A673 (cell line): ENCODE results near the gene NEU3. TPM values are rescaled to one million over a fixed set of nuclear protein-coding genes. Genes with fewer than 3 reads are reported as not detected.

Source experiments
- Bru-seq: library from RNA; stranded (reverse); fragments of 400-500 nt; gene quantifications from one replicate; lab custom pipeline; 2021; lab: Mats Ljungman, UMichigan
- BruChase-seq, 2 experiments: library from RNA; stranded (reverse); fragments of 400-500 nt; gene quantifications; one replicate each; lab custom pipeline; 2021; lab: Mats Ljungman, UMichigan
- BruUV-seq: library from RNA; stranded (reverse); fragments of 400-500 nt; replicated peaks from 2 replicates; lab custom pipeline; 2021; lab: Mats Ljungman, UMichigan
- CTCF ChIA-PET: fragments of 300-600 bp; sonication (Branson Sonifier 250); formaldehyde crosslinking; loops from one replicate; lab custom pipeline; 2022; ENCODE audit warnings: antibody characterized with exemption; lab: Charles Lee
- POLR2A ChIA-PET: fragments of 300-600 bp; sonication (Branson Sonifier 250); formaldehyde crosslinking; loops from one replicate; lab custom pipeline; 2022; ENCODE audit warnings: antibody characterized with exemption; ENCODE audit not compliant: low non-redundant PET; lab: Charles Lee
- DNase-seq: peaks from one replicate; pipeline ENCODE4 v3.0.0-alpha.2; 2015; ENCODE audit warnings: low spot score
- H3K27ac ChIP-seq: fragments of 200-600 bp; sonication (generic); 2 replicates; pipeline ENCODE4 v1.5.1; 2016; ENCODE audit warnings: mixed run types, low read depth, mild to moderate bottlenecking, mixed read lengths, antibody characterized with exemption, low read length; ENCODE audit not compliant: poor library complexity, severe bottlenecking
- H3K27me3 ChIP-seq: fragments of 200-600 bp; sonication (generic); replicated peaks from 2 replicates; pipeline ENCODE4 v1.6.1; 2017; ENCODE audit warnings: mixed run types, low read depth, mild to moderate bottlenecking, mixed read lengths, antibody characterized with exemption, low read length; ENCODE audit not compliant: insufficient read depth, poor library complexity
- H3K36me3 ChIP-seq: fragments of 200-600 bp; sonication (generic); 2 replicates; pipeline ENCODE4 v1.6.1; 2016; ENCODE audit warnings: mixed run types, mild to moderate bottlenecking, mixed read lengths, antibody characterized with exemption, low read length; ENCODE audit not compliant: insufficient read depth, poor library complexity, severe bottlenecking
- H3K4me1 ChIP-seq: fragments of 200-600 bp; sonication (generic); 2 replicates; pipeline ENCODE4 v1.6.1; 2017; ENCODE audit warnings: mixed run types, mild to moderate bottlenecking, mixed read lengths, antibody characterized with exemption, low read length; ENCODE audit not compliant: insufficient read depth, poor library complexity, severe bottlenecking
- H3K4me3 ChIP-seq: fragments of 200-600 bp; sonication (generic); 2 replicates; pipeline ENCODE4 v1.5.1; 2016; ENCODE audit warnings: low read depth, mixed run types, mild to moderate bottlenecking, mixed read lengths, low read length; ENCODE audit not compliant: poor library complexity, severe bottlenecking
- H3K9me3 ChIP-seq: fragments of 200-600 bp; sonication (generic); 2 replicates; pipeline ENCODE4 v1.6.1; 2016; ENCODE audit warnings: mixed run types, low read depth, mild to moderate bottlenecking, mixed read lengths, antibody characterized with exemption, low read length; ENCODE audit not compliant: poor library complexity, severe bottlenecking
- EZH2 ChIP-seq: fragments of 200-600 bp; sonication (generic); IDR thresholded peaks from 2 replicates; pipeline ENCODE4 v1.6.1; 2017; ENCODE audit warnings: borderline replicate concordance, low read depth, mild to moderate bottlenecking, mixed read lengths, antibody characterized with exemption, low read length; ENCODE audit not compliant: poor library complexity, severe bottlenecking
- intact Hi-C: fragments of 100-400 bp; cut with micrococcal nuclease; formaldehyde crosslinking; loops from one replicate; pipeline ENCODE4 v1.10.0; 2022; ENCODE audit not compliant: unreplicated experiment
- long read RNA-seq: library from polyadenylated mRNA; stranded (forward); transcript quantifications from one replicate; pipeline ENCODE4 v2.0.0, GENCODE V29; 2022
- total RNA-seq: library from RNA; stranded (reverse); gene quantifications from 2 replicates; pipeline ENCODE4 v1.2.3, GENCODE V29; 2021
- TF ChIP-seq, protein P1 (sequence below): fragments of 300-800, 200-600 bp; sonication (generic); conservative IDR thresholded peaks from 2 replicates; pipeline ENCODE4 v1.5.1; 2017; ENCODE audit warnings: low read depth, mild to moderate bottlenecking, antibody characterized with exemption, low read length, moderate library complexity, mixed read lengths

NEU3 gene, protein sequence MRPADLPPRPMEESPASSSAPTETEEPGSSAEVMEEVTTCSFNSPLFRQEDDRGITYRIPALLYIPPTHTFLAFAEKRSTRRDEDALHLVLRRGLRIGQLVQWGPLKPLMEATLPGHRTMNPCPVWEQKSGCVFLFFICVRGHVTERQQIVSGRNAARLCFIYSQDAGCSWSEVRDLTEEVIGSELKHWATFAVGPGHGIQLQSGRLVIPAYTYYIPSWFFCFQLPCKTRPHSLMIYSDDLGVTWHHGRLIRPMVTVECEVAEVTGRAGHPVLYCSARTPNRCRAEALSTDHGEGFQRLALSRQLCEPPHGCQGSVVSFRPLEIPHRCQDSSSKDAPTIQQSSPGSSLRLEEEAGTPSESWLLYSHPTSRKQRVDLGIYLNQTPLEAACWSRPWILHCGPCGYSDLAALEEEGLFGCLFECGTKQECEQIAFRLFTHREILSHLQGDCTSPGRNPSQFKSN
- total RNA-seq, result 11.5 and 13.3 TPM in 2 replicates
- Bru-seq, nascent RNA, result percentile 68 among the genes with signal in this experiment
- BruChase-seq, experiment 1, labeled RNA remaining after a 2-hour chase, result percentile 80 among the genes with signal in this experiment
- percentile 67 among the genes with signal in this experiment for BruChase-seq, experiment 2, labeled RNA remaining after a 6-hour chase
- long read RNA-seq, full-length matches to known transcripts, result 2 of 8 reads
- long read RNA-seq, partial matches to known transcripts, result 1 of 8 reads
- long read RNA-seq, other reads (novel, unspliced or antisense), result 5 of 8 reads

- no TSS peak for BruUV-seq
- H3K4me1 ChIP-seq, result peaks cover 8% of the 10 kb centered on the region
- DNase-seq, result peak; percentile 87
- no peaks in the 10 kb centered on the region for H3K9me3 ChIP-seq
- peak within 1 kb of the TSS; percentile 73 for H3K27ac ChIP-seq
- no peak for TF ChIP-seq EZH2
- TF ChIP-seq, protein P1, sequence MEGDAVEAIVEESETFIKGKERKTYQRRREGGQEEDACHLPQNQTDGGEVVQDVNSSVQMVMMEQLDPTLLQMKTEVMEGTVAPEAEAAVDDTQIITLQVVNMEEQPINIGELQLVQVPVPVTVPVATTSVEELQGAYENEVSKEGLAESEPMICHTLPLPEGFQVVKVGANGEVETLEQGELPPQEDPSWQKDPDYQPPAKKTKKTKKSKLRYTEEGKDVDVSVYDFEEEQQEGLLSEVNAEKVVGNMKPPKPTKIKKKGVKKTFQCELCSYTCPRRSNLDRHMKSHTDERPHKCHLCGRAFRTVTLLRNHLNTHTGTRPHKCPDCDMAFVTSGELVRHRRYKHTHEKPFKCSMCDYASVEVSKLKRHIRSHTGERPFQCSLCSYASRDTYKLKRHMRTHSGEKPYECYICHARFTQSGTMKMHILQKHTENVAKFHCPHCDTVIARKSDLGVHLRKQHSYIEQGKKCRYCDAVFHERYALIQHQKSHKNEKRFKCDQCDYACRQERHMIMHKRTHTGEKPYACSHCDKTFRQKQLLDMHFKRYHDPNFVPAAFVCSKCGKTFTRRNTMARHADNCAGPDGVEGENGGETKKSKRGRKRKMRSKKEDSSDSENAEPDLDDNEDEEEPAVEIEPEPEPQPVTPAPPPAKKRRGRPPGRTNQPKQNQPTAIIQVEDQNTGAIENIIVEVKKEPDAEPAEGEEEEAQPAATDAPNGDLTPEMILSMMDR, result no peak
- no peaks in the 10 kb centered on the region for H3K27me3 ChIP-seq
- intact Hi-C loops, result no loop called here
- ChIA-PET CTCF (interaction anchor here (0.8 to 1.4 kb wide), 3 partner anchors 59 to 260 kb away, joined by 3 to 8 read pairs (median 6); no protein-coding TSS in a partner anchor), POLR2A (no interaction called here)
- H3K36me3 ChIP-seq, result no peaks in the 10 kb centered on the region
- H3K4me3 ChIP-seq, result peak within 1 kb of the TSS; percentile 83
Measured at GRCh38 chr11:74988541-74989259, at the start of gene NEU3. NEU3 (plus strand) TSS chr11:74988933; CDS start chr11:74989061, 128 bp downstream.

- DNase-seq, result no peak
- Histone ChIP-seq H3K27ac (no peak overlapping the region), H3K4me3 (no peak overlapping the region), H3K9me3 (no peaks in the 10 kb centered on the region), H3K27me3 (no peaks in the 10 kb centered on the region), H3K36me3 (no peaks in the 10 kb centered on the region), H3K4me1 (no peaks in the 10 kb centered on the region)
- ChIA-PET POLR2A (no interaction called here), CTCF (no interaction called here)
- TF ChIP-seq EZH2, result no peak
- TF ChIP-seq, protein P1, result no peak
- BruUV-seq, result no TSS peak
- intact Hi-C loops, result no loop called here
Measured at GRCh38 chr11:74941492-74941891, 47.2 kb upstream of the NEU3 start.

- POLR2A ChIA-PET, result no interaction called here
- BruUV-seq, result no TSS peak
- TF ChIP-seq EZH2, result no peak
- TF ChIP-seq, protein P1, result no peak
Measured at GRCh38 chr11:74942073-74942759, 46.5 kb upstream of the NEU3 start.

More at GRCh38 chr11:74942073-74942759, 46.5 kb upstream of the NEU3 start:
- Histone ChIP-seq H3K27me3 (no peaks in the 10 kb centered on the region), H3K36me3 (no peaks in the 10 kb centered on the region), H3K9me3 (no peaks in the 10 kb centered on the region), H3K27ac (no peak overlapping the region), H3K4me1 (no peaks in the 10 kb centered on the region), H3K4me3 (no peak overlapping the region)
- CTCF ChIA-PET, result no interaction called here
- DNase-seq, result no peak
- intact Hi-C loops, result no loop called here
